ENCODE results near the gene MMP24.
"Not testable (repeated sequence)": the region's sequence is repeated elsewhere in the genome, so short reads cannot be mapped to it uniquely, and the experiment has no call there.

MMP24 gene

DNA sequence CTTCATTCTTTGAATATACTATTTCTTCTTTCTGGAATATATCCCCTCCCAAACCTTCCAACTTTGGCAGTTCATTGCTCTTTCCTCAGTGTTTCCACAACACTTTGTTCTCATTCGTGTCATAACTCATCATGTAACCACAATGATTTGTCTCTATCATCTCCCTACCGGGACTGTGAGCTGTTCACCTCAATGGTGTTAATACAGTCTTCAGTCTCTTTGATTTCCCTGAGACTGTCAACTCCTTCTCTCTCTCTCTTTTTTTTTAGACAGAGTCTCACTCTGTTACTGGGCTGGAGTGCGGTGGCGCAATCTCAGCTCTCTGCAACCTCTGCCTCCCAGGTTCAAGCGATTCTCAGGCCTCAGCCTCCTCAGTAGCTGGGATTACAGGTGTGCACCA is 2.5 kb upstream of the MMP24 start:
- no peak for DNase-seq

DNA sequence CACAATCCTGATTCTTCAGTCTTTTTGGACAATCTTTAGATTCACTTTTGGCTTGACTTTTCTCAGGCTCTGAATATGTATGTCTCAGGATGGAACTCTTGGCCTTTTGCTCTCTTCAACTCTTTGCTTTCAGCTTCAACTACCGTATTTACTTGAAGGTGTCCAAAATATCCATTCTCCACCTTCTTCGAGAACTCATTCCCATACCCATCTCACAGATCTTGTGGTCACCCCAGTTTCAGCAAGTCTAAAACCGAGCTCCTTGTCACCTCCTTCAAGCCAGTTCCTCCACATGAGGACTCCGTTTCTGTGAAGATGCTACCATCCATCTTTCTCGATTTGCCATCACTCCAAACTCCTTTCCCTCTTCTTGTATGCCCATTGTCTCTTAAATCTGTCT is 2.0 kb upstream of the MMP24 start:
- DNase-seq: no peak

DNA sequence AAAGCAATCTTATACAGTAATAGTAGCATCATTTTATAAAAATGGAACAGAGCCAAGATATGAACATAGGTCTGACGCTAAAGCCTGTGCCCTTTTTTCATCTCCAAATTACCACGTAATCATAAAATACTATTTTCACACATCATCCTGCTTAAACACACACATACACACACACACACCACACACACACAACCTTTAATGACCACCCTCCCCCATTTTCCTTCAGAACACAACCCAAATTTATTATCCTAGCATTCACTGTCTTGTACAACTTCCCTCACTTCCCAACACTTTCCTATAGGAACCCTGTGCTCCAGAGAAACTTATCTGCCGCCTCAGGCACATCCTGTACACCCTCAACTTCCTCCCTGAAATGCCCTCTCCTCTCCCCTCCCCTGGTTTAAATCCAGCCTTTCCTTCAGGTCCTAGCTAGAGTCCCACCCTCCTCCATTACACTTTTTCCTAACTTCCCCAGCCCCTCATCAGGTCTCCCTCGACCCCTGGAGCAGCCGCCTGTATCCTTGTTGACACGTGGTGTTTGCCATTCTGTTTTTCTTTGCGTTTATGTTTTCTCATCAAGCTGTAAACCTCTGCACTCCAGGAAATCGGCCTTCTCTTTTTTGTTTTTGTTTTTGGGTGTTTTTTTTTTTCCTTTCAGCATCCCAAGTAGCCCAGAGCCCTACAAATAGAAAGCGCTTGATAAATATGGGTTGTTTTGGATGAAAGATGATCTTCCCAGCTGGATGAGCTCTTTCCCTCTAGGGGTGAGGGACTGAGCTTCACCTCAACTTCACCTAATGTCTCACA is 968 bp upstream of the MMP24 start:
- no peak for DNase-seq

DNA sequence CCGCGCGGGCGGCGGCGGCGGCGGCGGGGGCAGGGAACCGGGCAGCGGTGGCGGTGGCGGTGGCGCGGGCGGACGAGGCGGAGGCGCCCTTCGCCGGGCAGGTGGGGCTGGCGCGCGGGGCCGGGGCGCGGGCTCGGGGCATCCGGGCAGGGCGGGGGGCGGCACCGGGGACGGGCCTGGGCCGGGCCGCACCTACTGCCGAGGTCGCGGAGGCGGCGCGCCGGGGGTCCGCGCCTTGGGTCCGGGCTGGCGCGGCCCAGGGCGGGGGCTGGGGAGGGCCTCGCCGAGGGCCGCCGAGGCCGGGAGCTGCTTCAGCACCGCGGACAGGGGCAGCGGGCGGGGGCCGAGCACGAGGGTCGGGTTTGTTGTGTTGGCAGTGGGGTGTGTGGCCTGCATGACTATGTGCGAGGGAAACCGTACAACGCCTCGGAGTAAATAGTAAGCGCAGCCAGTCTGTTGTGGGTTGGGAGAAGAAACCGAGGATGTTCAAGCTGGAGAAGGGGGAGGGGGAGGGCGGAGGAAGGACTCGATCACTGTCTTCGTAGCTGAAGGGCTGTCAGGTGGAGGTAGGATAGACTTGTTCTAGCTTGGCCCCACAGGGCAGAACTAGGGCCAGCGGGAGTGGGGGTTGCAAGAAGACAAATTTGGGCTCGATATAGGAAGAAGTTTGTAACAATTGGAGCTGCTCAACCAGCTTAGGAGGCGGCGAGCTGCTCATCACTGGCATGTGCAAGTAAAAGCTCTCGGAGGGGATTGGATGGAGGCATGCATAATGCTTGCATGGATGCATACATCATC is 593 bp downstream of the MMP24 start:
- DNase-seq: peak; percentile 11

DNA sequence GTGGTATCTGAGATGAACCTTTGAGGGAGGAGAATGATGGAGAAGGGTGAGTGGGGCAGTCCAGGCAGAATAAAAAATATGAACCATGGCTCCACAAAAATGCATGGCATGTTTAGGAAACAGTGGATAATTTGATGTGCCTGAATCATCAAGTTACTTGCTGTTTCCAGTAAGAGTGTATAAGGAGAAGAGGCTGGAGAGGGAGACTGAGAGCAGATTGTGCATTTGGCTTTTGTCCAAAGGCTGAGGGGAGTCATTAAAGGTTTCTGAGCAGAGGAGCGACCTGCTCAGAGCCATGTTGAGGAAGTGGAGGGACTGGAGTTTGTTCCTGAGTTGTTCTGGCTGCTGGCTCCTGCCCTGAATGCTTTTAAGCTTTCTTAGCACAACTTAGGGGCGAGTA is 6.1 kb downstream of the MMP24 start:
- no peak for DNase-seq

DNA sequence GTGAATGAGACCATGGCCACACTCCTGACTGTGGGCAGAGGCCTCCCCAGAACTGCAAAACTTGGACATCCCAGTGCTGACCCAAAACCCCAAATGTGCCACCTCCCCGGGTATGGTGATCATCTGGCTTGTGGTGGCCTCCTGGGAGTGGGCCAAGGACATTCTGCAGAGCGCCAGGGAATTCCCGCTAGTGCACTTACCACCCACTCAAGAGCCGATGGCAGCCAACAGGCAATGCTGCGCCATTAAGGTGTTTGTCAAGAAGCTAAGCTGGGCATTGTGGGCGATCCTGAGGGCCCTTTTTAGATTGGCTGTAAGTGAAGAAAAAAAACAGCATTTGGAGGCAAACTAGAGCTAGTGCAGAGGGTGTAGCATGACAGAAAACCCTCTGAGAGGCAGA is 9.4 kb downstream of the MMP24 start:
- no peak for DNase-seq

DNA sequence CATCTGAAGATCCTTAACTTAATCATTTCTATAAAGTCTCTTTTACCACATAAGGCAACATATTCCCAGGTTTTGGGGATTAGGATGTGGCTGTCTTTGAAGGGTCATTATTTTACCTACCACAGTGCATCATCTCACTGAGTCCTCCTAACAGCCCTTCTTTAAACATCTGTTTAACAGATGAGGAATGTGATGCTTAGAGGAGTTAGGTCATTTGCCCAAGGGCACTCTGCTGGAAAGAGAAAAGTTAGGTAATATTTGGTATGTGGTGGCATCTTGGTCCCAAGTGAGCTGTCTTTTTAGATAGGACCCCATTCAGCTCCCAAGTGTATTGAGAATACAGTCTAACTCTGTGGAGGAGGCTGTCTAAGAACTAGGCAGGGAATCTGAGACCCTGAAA is 11.0 kb downstream of the MMP24 start:
- DNase-seq: no peak

DNA sequence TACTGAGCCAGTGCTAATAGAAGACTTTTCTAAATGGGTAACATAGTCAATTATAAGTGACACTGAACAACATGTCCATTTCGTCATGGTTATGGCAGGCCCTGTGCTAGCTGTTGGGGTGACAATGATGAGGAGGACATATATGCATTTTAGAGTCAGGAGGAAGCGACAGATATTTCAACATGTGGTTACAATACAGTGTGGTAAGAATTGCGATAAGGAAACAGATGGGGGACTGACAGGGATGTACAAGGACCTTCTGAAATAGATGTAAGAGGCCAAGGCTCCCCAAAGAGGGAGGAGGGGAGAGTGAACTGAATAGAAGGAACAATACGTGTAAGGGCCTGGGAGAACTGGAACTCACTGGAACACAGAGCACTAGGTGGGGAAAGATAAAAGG is 11.7 kb downstream of the MMP24 start:
- no peak for DNase-seq

DNA sequence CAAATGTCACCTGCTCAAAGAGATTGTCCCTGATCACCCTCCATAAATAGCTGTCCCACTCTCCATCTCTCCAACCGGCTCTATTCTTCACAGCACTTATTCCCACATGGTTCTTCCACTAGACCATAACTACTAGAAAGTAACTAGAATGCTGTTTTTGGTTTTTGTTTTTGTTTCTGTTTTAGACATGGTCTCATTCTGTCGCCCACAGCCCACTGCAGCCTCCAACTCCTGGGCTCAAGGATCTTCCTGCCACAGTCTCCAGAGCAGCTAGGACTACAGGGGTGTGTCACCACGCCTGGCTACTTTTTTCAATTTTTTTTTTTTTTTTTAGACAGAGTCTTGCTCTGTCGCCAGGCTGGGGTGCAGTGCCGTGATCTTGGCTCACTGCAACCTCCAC is 12.2 kb downstream of the MMP24 start:
- DNase-seq: no peak

DNA sequence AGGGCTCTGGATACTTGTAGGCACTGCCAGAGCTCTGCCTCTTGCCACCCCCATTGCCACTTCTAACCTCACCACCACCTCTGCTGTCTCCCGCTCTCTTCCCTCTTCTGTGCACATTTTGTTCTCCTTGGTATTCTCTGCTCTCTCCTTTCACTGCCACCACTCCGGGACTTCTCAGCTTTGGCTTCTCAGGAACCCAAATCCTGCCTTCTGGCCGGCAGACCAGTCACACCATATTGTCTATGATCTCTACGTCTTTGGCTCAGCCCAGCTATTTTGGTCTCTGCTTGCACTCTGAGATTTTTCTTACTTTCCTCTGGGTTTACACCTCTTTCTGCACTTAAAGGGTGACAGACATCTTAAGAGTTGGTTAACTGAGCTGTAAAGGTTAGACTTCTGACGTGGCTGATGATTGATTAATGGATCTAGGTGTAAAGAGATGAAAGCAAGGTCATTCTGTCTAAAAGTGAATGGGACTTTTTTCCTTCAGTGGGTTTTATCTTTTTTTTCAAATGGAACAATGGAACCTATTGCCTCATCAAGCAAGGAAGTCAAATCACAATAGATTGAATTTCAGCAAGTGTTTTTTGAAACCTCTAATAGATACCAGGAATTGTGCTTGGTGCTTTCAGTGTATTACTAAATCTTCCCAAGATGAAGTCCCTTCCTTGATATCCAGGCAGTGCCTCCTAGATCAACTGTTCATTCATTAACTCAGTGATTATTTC is 13.8 kb downstream of the MMP24 start:
- DNase-seq: no peak

DNA sequence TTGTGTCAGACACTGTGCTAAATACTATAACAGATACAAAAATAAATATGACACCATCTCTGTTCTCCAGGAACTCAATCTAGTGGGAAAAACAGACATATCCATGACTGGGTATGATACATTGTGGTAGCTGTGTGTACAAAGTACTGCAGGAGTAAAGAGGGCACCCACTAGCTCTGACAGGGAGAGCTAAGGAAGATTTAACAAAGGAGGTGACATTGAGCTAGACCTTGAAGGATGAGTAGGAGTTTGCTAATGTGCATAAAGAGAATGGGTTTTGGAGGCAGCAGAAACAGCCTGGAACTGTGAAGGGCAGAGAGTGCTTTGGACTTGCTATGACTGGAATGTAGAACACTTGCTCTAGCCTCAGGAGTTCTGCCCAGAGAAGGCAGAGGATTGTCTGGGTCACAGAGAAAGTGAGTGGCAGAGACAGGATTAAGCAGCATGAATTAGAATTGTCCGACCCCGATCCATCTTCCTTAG is 14.4 kb downstream of the MMP24 start:
- DNase-seq: no peak

DNA sequence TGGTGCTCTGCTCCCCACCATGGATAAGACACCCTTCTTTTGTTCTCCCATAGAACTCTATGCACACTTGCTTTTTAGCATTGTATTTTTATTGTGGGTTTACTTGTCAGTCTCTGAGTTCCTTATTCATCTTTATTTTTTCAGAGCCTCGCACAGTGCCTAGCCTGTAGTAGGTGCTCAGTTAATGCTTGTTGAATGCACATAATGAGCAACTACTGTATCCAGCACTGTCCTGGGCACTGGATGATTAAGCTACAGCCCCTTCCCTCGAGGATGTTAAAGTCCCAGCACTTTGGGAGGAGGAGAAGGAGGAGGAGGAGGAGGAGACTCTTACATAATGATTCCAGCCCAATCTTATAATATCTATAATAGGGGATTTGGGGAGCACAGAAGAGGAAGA is 16.8 kb downstream of the MMP24 start:
- no peak for DNase-seq

DNA sequence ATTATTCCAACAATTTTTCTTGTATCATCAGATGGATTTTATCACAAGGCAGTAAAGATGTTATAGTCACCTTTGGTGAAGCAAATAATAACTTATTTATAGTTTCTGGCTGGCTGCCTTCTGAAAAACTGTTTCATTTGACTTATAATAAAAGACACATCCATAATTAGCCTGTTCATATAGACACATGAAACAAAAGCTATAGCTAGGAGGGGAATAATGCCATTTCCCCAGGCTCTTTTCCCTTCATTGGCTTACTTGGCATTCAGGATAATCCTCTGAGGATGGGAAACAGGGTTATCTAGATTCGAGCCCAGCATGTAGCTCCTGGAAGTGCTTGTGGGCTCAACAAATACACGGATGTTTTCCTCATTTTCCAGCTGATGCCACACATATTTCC is 17.5 kb downstream of the MMP24 start:
- DNase-seq: no peak

DNA sequence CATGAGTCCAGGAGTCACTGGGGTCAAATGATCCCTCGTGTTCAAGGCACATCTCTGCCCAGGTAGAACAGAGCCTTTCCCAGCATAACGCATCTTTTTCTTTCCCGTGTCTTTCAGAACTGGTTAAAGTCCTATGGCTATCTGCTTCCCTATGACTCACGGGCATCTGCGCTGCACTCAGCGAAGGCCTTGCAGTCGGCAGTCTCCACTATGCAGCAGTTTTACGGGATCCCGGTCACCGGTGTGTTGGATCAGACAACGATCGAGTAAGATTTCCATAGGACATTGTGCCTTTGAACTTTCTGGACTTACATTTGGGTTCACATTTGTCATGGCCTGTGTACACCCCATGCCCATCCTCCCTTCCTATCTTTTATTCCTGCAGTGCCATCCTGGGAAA is 20.2 kb downstream of the MMP24 start:
- DNase-seq: no peak

DNA sequence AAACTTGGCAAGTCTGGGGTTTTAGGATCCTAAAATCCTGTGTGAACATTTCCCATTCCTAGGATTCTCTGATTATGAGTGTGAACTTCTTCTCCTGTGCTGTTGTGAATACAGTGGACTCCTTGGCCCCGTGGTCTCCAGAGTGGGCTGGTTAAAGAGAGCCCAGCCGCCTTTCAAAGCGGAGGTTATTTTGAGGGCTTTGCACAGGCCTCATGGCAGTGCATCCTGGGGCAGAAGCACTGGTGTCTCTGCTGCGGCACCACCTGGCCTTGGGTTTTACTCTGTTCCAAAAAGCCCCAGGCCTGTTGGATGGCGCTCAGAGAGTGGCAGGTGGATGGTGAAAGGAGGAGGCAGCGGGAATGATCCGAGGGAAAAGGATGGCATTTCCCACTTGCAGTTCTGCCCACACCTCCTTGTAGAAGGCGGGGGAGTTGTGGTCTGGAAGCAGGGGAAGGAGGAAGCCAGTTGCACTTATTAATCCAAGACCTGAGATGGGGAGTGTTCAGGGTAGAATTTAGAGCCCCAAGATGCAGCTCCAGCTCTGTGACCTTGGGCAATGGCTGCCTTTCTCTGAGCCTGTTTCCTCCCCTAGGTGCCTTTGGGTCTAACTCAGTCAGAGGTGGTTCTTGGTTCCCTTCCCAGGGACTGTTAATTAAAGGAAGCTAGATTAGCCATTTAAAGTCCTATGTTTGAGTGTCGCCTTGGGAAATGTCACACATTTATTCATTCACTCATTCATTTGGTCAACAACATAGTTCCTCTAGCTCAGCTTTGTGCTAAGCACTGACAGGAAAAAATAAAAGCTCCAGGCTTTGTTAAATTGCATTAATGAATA is 22.4 kb downstream of the MMP24 start:
- no peak for DNase-seq

DNA sequence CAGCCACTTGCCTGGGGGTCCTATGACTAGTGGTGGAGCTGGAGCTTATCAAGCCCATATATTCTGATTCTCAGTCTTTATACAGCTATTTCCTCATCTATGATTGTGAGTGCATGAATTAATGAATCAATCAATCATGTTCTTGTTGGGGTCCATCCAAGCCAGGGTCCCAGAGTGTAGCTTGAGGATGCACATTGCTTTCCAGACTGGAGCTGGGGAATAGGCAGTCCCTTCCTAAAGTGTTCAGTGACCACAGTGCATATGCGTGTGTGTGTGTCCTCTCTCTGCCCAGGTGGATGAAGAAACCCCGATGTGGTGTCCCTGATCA is 25.1 kb downstream of the MMP24 start:
- no peak for DNase-seq

DNA sequence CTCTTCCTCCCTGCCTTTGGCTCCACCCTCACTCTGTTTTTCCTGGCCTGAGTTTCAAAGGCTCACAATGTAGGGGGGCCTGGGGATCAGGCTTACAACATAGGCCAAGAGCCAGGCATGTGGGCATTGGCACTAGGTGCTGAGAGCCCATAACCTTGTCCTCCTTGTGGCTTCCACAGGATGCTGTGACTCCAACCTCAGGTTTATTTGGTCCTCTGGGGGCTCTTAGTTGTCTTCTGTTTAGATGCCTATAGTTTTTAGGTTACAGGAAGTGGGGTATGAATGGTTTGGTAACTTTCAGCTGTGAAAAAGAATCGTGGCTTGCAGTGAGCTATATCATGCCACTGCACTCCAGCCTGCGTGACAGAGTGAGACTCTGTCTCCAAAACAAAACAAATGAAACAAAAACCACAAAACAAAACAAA is 25.6 kb downstream of the MMP24 start:
- DNase-seq: no peak

DNA sequence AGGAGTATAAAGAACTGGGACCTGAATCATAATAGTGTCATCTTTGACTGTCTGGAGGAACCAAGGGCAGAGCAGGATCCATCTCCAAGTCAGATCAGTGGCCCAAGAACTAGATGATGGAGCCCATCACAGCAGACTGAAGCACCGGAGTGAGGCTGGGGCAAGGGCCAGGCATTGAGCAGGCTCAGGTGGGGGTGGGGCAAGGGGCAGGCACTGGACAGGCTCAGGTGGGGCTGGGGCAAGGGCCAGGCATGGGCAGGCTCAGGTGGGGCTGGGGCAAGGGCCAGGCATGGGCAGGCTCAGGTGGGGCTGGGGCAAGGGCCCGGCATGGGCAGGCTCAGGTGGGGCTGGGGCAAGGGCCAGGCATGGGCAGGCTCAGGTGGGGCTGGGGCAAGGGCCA is 26.1 kb downstream of the MMP24 start:
- DNase-seq: not testable (repeated sequence)

DNA sequence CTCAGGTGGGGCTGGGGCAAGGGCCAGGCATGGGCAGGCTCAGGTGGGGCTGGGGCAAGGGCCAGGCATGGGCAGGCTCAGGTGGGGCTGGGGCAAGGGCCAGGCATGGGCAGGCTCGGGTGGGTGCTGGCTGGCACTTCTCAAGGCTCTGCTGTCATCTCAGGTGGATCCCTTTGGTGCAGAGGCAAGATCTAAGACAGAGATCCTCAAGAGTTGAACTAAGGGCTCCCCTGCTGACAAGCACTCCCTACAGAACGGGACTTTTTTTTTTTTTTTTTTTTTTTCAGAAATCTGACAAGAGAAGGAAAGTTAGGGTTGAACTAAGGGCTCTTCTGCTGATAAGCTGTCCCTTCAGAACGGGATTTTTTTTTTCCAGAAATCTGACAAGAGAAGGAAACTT is 26.5 kb downstream of the MMP24 start:
- no peak for DNase-seq

DNA sequence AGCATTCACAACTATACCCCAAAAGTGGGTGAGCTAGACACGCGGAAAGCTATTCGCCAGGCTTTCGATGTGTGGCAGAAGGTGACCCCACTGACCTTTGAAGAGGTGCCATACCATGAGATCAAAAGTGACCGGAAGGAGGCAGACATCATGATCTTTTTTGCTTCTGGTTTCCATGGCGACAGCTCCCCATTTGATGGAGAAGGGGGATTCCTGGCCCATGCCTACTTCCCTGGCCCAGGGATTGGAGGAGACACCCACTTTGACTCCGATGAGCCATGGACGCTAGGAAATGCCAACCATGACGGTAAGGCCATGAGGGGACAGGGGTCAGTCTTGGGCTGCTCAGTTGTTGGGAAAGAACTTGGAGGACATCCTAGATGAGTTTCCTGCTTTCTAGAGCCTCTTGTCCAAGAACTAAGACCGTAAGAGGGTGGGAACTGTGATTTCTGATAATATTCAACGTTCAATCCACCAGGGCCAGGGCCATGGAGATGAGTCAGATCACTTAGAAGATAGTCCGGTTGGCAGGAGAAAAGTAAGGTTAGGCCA is 28.0 kb downstream of the MMP24 start:
- no peak for DNase-seq

DNA sequence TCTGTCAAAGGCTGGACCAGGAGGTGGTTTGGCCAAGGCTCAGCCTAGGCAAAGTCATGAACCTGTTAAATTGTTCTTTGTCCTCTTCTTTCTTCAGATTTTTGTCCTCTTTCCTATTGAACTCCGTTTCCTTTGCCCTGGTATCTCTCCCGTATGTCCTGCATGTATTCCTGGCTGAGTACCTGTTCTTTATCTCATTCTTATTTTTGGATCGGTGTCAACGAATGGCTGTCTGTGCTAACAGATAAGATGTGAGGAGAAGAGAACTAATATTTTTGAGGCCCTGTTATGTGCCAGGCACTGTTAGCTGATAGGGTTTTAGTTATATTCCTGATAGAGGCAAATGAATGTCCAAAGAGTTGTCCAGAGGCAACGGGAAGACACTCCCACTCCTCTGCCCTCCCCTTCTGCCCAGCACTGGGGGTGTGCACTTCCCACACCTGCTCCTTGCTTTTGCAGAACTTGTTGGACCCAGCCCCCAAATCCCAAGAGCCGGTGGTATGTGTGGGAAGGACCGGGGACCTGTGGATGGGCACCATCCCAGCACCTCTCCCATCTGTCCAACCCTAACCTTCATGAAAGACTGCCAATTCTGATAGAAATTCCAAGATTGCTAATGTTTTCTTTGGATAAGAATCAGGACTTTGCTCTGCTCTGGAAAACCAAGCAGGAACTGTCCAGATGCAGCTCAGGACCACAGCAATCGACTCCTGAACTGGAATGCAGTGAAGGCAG is 30.9 kb downstream of the MMP24 start:
- DNase-seq: no peak

DNA sequence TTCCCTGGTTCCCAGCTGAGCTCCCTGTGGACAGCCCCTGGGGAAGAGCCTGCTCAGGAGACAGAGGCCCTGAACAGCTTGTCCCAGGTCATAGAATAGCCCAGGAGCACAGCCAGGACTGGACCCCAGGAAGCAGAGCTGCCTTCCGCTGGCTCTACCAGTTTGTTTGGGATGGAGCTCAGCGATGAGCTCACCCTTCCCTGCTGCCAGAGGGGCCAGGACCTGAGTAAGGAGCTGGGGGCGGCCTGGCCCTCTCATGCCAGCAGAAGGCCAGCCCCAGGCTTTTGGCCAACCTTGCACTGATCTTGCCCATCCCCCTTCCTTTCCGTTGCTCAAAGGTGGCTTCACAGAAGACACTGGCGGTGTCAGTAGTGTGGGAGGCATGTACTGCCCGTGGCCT is 33.9 kb downstream of the MMP24 start:
- DNase-seq: no peak

Data from activated T-cell treated with anti-CD3 and anti-CD28 coated beads for 4 hours (primary cell).